ENCODE results near the gene DDIT3. TPM values are rescaled to one million over a fixed set of nuclear protein-coding genes. Genes with fewer than 3 reads are reported as not detected.
"Not testable (repeated sequence)": the region's sequence is repeated elsewhere in the genome, so short reads cannot be mapped to it uniquely, and the experiment has no call there.

Gene DDIT3
- total RNA-seq, 1 donor from 2014 or later, result 32.2 TPM

- not testable (repeated sequence) for DNase-seq (ENCODE audit: low spot score)
Observed at GRCh38 chr12:57514246-57514645, 6.1 kb downstream of the DDIT3 start.

- not testable (repeated sequence) for DNase-seq (ENCODE audit: low spot score)
Observed at GRCh38 chr12:57513677-57514076, 6.6 kb downstream of the DDIT3 start.

DNA sequence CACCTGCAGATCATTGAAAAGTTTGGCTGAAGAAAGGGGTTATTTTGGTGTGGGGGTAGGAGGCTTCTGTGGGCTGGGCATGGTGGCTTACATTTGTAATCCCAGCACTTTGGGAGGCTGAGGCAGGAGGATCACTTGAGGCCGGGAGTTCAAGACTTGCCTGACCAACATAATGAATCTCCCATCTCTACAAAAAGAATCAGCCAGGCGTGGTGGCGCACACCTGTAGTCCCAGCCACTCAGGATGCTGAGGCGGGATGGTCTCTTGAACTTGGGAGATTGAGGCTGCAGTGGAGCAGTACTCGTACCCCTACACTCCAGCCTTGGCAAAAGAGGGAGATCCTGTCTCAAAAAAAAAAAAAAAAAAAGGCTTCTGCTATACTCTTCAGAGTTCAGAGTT, 7.0 kb downstream of the DDIT3 start:
- DNase-seq (ENCODE audit: low spot score), result no peak

DNA sequence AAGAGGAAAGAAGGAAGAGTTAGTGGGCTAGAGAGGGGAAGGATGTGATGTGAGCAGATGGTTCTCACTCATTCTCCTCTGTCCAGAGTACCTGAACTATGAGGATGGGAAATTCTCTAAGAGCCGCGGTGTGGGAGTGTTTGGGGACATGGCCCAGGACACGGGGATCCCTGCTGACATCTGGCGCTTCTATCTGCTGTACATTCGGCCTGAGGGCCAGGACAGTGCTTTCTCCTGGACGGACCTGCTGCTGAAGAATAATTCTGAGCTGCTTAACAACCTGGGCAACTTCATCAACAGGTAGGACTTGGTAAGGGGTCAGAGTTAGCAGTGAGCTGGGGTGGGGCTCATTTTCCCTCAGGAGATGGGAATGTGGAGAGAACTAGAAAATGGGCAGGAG, 7.6 kb downstream of the DDIT3 start:
- no peak for DNase-seq (ENCODE audit: low spot score)

DNA sequence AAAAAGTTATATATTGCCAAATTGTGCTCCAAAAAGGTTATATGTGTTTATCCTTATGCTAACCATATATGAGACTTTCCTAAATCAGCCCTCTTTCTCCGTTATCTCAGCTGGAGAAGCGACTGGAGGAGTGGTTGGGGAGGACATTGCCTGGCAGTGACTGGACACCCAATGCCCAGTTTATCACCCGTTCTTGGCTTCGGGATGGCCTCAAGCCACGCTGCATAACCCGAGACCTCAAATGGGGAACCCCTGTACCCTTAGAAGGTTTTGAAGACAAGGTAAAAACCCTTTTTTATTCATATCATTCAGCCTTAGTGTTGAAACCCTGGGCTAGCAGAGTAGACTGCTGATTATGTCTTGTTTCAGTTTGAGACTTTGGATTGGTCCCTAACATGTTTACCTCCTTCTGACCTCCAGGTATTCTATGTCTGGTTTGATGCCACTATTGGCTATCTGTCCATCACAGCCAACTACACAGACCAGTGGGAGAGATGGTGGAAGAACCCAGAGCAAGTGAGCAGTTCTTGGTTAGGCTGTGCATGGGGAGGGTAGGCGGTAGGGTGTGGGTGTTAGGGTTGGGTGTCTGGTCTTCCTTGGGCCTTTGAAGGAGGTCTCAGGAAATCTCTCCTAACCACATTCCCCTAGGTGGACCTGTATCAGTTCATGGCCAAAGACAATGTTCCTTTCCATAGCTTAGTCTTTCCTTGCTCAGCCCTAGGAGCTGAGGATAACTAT, 8.6 kb downstream of the DDIT3 start:
- DNase-seq (ENCODE audit: low spot score), result no peak

- no peak for DNase-seq (ENCODE audit: low spot score)
Observed at GRCh38 chr12:57511161-57511560, 9.2 kb downstream of the DDIT3 start.

DNA sequence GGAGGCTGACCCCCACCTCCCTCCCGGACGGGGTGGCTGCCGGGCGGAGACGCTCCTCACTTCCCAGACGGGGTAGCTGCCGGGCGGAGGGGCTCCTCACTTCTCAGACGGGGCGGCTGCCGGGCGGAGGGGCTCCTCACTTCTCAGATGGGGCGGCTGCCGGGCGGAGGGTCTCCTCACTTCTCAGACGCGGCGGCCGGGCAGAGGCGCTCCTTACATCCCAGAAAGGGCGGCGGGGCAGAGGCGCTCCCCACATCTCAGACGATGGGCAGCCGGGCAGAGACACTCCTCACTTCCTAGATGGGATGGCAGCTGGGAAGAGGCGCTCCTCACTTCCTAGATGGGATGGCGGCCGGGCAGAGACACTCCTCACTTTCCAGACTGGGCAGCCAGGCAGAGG, 12.5 kb downstream of the DDIT3 start:
- not testable (repeated sequence) for DNase-seq (ENCODE audit: low spot score)

DNA sequence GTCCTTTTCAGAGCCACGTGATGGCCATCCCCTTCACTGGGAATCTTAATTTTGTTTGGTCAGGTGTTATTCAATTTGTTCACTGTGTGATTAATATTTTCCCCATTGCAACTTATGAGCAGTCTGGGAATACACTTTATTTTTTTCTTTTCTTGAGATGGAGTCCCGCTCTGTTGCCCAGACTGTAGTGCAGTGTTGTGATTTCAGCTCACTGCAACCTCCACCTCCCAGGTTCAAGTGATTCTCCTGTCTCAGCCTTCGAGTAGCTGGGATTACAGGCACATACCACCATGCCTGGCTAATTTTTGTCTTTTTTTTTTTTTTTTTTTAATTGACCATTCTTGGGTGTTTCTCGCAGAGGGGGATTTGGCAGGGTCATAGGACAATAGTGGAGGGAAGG, 13.8 kb downstream of the DDIT3 start:
- not testable (repeated sequence) for DNase-seq (ENCODE audit: low spot score)

GRCh38 chr12:57502311-57502969, 17.9 kb downstream of the DDIT3 start:
- not testable (repeated sequence) for DNase-seq (ENCODE audit: low spot score)

- DNase-seq (ENCODE audit: low spot score), result no peak
Observed at GRCh38 chr12:57500213-57500612, 20.1 kb downstream of the DDIT3 start.

- no peak for DNase-seq (ENCODE audit: low spot score)
Observed at GRCh38 chr12:57498571-57498970, 21.7 kb downstream of the DDIT3 start.

DNA sequence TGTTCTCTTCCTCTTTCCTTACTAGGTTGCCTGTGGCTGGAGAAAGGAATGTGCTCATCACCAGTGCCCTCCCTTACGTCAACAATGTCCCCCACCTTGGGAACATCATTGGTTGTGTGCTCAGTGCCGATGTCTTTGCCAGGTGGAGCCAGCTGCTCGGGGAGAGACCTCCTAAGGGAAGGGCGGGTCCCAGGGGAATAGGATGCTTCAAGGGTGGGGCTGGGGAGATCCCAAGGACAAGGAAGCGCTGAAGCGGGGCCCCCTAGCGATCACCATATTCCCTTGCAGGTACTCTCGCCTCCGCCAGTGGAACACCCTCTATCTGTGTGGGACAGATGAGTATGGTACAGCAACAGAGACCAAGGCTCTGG, 22.2 kb downstream of the DDIT3 start:
- DNase-seq (ENCODE audit: low spot score), result no peak

- DNase-seq (ENCODE audit: low spot score), result no peak
Observed at GRCh38 chr12:57497223-57498131, 22.8 kb downstream of the DDIT3 start.

DNA sequence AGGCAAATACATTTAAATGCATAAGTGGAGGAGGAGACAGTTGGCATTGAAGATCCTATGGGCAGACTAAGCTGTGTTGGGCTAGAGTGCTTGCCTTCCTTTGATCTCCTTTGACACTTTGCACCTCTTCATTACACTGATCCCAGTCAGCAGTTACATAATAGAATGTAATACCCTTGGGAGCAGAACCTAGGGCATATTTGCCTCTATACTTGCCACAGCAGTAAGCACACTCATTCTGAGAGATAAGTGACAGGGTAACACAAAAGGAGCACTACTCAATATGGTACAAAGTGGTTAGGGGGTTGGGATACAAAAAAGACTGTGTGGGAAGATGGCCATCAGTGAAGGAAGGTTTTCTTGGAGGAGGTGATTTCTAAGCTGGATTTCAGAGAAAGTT, 23.5 kb downstream of the DDIT3 start:
- DNase-seq (ENCODE audit: low spot score), result no peak

- DNase-seq (ENCODE audit: low spot score), result not testable (repeated sequence)
Observed at GRCh38 chr12:57495051-57495701, 25.1 kb downstream of the DDIT3 start.

DNA sequence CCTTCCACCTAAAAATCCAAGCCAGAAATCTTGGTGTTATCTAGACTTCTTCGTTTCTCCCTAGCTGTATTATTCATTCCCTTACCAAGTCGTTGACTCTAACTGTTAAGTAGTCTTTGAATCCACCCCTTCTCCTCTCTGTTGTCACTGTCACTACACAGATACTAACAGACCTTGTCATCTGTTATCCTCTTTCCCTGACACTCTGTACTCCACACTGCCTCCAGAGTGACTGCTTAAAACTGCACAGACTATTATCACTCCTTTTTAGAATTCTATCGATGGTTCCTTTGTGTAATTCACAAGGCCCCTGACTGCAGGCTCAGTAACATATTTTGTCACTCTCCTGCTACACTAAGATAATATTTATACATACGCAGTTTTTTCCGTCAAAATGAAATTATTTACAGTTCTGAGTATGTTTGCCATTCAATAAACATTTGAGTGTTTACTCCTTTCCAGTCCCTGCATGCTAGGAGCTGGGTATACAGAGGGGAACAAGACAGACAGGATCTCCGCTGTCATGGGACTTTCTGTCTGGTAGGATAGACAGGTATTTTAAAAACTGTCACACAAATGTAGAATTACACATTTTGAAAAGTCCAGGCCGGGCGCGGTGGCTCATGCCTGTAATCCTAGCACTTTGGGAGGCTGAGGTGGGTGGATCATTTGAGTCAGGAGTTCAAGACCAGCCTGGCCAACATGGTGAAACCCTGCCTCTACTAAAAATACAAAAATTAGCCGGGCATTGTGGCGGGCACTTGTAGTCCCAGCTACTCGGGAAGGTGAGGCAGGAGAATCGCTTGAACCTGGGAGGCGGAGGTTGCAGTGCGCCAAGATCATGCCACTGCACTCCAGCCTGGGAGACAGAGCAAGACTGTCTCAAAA, 28.7 kb downstream of the DDIT3 start:
- no peak for DNase-seq (ENCODE audit: low spot score)

GRCh38 chr12:57490126-57490525, 30.2 kb downstream of the DDIT3 start:
- DNase-seq (ENCODE audit: low spot score), result no peak

DNA sequence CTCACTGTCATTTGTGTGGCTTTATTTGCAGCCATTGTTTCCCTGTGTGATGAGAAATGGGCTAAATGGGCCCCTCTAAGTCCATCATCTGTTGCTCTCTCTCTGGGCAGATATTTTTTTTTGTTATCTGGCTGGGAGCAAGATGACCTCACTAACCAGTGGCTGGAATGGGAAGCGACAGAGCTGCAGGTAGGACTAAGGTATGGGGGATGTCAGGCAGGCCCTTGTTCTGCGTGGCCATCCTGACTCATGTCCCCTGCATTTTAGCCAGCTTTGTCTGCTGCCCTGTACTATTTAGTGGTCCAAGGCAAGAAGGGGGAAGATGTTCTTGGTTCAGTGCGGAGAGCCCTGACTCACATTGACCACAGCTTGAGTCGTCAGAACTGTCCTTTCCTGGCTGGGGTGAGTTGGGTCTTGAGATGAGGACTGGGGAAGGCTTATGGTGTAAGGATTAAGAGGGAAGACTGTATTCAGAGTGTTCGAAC, 31.1 kb downstream of the DDIT3 start:
- no peak for DNase-seq (ENCODE audit: low spot score)

- DNase-seq (ENCODE audit: low spot score), result no peak
Observed at GRCh38 chr12:57488402-57489156, 31.7 kb downstream of the DDIT3 start.
